HG03108 (cell line): ENCODE data around the gene EMP1.

Source experiments
- ATAC-seq: cut with Tn5 transposase; IDR thresholded peaks from one replicate; pipeline ENCODE4 v1.9.1; 2021; ENCODE audit warnings: moderate library complexity; ENCODE audit not compliant: unreplicated experiment

Gene EMP1

DNA sequence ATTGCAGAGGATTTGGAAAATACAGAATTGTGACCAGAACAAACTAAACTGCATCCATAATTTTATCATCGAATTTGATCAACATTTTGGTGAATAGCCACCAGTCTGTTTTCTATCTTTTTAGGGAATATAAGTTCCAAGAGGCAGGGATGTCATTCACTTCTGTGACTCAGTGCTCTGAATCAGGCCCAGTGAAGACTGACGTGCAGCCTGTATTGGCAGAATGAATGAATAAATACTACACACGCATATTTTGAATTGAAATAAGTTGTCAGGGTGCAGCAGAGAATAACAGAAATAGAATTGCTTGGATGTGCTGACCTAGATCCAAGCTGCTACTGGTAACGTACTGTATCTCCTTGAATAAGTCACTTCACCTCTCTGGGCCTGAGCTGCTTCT, 1.3 kb upstream of the EMP1 start:
- no peak for ATAC-seq

DNA sequence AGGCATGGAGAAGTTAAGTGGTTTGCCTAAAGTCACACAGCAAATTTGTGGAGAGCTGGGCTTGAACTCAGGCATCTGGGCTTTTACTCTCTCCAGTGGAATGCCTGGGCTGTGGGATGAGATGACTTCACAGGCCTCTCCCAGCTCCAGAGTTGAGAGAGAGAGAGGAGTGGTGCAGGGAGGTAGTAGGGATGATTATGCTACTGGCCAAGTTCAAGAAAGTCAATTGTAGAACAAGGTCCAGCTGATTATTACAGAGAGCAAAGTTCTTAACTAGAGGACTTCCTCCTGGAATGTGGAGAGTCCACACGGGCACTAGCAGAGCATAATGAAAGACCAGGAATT, 769 bp upstream of the EMP1 start:
- ATAC-seq, result no peak

DNA sequence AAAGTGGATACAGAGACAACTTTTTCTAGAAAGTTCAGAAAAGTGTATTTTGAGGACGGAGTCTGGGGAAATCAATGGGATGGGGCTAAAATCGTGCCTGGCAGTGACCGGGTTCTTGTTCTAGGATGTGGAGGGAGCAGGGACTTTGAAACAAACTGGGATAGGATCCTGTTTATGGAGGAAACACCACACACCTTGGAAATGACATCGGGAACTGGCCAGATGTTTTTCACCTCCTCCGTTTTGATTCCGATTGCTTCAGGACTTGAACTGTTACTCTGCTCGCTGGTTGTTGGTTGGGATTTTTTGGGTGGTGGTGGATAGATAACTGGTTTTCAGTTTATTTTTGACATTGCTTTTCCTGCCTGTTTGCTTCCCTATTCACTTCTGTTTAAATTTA, 506 bp downstream of the EMP1 start:
- ATAC-seq, result no peak

DNA sequence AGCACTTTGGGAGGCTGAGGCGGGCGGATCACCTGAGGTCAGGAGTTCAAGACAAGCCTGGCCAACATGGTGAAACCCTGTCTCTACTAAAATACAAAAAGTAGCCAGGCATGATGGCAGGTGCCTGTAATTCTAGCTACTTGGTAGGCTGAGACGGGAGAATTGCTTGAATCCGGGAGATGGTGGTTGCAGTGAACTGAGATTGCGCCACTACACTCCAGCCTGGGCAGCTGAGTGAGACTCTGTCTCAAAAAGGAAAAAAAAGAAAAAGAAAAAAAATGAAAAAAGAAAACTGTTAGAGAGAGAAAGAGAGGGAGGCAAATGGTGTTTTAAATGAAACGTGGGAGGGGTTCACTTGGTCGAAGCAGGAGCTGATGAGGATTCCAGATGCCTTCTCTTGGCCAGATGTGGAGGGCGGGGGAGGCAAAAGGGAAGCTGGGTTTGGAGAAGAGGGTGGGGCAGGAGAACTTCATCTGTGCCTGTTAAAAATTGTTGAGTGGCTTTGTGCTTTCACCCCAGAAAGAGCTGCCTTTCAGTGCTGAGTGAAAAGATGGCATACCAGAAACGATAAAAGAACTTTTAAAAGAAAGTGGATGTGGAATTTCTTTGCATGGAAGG, 1.1 kb downstream of the EMP1 start:
- ATAC-seq, result no peak

DNA sequence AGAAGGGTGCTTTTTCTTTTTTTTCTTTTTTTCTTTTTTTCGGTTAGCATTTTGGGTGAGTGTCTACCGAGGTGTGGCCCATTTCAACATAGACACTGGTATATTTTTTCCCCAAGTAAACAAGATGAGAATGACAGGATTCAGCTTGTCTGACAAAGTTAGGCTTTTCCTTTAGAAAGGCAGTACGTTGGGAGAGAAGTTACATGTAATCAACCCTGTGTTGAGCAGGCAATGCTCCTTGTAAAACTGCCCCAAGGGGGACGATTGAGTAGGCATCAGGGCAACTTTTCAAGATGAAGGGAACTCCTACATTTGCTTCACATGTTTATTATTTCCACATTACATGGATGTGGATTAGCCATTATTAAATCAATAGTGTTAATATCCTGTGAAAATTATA, 1.7 kb downstream of the EMP1 start:
- ATAC-seq, result no peak

DNA sequence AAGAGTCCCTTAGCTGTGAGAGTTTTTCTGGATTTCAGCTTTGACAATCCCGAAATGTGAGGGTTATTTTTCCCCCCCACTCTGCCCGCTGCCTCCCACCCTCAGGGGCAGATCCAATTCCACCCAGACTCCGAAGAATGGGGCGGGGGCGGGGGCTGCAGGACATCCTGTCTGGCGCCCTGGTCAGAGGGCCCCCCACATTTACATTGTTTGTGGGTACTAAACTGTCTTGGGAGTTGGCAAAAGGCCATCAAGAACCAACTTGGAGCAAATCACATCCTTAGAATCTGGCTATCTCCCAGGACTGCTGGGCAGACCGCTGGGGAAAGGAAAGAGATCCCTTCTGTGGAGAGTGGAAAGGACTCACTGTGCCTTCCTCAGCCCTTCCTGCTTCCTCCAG, 2.4 kb downstream of the EMP1 start:
- no peak for ATAC-seq

DNA sequence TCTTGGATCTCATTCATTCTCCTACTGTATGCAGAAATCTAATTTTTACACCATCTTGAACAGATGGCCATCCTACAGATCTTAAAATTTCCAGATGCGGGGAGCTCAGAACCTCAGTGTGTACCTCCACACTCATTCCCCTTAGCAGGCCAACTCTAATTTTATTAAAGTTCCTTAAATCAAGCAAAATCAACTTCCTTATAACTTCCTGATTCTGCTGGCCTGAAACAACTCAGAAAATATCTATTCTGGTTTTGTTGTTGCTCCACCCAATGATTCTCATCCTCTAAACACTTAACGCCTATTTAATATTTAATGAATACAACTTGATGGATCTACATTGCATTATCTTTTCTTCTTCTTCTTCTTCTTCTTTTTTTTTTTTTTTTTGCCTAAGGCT, 3.1 kb downstream of the EMP1 start:
- ATAC-seq, result no peak

DNA sequence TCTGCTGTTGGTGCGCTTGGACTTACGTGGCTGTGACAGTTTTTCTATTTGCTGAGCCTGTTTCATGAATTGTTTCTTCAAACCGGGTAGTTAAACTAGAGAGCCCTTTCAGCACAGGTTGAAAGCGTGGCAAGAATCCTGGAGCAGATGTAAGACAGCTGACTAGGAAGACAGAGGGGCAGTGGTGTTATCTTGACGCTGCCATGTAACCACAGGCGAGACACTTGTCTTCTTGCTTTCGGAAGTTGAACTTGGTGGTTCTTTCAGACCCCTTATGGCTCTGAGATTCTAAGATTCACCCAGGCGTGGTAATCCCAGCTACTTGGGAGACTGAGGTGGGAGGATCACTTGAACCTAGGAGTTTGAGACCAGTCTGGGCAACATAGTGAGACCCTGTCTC, 4.3 kb downstream of the EMP1 start:
- ATAC-seq, result no peak

DNA sequence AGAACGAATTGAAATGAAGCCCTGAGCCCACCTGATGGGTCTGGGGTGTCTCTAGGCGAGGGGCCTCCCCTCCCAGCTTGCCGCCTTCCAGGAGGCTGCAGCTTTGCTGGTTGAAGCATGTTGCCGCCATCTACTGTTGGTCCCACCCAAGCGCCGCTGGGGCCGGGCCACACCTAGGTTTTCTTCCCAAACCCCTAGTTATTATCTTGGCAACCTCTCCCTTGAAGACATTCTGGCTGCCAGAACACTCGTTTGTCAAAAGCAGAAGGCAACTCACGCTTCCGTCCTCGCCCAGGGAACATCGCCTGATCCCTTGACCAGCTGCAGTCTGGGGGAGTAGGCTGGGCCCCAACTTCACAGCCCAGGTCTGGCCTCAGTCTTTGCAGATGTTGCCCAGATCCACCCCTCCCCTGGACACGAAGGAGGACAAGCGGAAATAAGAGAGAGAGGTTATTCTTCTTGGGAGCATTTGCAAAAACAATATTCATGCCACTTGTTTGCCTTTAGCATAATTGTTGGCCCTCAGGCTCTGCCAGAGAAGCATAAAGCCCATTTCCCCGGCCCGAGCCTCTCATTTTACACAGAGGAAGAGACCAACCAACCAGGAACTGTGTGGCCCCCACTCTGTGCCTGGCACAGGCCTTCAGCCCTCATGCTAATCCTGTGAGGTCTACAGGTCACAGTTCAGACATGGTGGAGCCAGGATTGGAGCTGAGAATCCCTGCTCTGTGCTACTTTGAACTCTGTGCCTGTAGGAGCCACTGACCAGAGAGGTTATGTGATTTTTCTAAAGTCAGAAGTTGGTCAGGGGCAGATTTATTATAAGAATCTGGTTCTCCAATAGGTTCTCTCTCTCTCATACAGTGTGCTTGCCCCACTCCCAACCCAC, 6.8 kb downstream of the EMP1 start:
- ATAC-seq, result no peak

DNA sequence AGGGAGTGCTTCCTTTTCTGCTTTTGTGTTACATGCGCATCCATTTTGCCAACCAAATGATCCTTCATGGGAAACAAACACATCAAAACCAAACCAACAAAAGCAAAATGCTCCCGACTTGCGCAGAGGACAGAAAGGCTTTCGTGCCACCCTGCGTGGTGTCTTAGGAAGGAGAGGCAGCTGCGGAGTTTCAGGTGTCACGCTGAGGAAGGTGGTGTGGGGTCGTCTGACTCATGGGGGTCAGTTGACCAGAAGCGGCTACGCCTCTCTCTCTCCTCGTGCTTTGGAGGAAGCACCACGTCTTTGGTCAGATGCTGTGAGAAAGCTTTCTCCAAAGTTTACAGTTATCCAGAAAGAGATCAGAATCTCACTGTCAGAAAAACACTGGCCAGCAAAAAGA, 7.9 kb downstream of the EMP1 start:
- no peak for ATAC-seq

DNA sequence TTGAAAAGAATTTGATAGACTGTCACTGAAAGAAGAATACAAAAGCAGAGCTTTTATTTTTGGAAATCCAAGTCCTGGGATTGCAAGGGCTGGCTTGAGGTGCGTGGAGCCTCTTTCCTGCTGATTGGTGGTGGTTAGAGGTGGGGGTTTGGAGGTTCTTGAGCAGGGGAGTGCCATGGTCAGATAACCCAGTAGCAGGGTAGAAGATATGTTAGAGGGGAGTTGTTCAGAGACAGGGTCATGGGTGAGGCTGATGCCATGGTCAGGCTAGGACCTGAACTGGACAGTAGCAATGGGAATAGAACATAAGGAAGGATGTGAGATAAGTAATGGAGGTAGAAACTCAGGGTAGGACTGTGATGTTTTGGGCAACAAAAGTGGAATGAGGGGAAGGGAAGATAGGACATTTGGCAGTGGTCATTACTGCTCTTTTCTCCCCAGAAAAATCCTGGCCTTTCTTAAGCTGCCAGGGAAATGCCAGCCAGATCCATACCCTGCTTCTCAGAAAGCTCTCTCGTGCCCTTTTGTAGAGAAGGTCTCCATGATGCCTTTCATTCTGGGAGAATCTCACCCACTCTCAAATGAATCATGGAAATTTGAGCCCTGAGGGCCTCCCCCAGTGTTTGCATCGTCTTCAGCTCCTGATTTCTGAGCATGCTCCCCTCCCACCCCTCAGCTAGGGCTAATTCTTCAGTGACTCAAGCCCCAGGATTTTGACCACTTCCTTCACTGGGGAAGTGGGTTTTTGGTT, 9.5 kb downstream of the EMP1 start:
- ATAC-seq, result no peak

DNA sequence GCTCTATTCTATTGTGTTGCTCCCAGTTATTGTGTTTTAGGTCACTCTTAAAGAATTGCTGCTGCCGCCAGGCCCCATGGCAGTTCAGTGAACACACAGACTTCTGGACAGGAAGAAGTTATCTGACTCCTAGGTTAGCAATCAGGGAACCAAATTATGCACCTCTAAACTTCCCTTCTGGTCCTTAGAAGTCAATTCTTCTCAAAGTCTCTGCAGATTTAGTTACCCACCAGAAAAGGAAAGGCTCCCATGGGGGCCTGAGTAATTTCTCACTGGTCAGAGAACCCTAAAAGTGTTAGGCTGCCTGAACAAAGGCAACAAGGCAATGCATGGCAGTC, 10.0 kb downstream of the EMP1 start:
- ATAC-seq, result no peak

DNA sequence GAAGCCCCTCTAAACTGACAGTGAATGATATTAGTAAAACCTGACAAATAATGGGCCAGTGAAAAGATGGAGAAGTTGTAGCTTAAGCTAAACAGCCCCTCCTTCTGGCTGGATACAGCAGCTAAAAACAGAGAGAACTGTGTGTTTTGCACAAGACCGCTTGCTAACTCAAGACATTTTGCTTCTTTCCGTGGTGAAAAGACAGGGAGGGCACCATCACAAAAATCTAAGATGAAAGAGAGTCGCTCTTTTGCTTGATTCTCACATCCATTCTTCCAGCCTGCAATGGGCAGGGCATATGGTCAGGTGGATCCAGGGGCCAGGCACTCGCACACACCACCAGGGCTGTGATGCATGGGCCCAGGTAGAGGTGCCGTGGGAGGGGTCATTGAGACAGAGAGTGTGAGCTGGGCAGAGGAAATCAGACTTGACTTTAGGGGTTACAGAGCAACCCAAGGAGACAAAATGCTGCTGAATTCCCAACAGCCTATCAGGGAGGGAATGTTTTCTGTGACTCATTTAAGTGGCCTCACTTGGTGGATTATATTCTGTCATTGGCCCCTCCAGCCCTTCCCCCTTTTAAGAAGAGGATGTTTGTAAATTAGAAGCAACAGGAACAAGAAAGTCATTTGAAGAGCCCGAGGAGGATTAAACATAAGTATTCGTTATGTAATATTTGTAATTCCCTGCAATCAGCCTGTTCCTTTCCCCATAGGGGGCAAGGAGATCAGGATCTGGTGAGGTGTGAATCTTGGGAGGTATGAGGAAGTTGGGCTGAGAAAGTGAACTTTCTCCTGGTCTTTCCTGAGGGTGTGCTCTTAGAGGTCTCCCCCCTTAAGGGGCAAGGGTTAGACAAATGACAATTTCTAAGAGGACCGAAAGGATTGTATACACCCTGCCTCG, 12.3 kb downstream of the EMP1 start:
- no peak for ATAC-seq

DNA sequence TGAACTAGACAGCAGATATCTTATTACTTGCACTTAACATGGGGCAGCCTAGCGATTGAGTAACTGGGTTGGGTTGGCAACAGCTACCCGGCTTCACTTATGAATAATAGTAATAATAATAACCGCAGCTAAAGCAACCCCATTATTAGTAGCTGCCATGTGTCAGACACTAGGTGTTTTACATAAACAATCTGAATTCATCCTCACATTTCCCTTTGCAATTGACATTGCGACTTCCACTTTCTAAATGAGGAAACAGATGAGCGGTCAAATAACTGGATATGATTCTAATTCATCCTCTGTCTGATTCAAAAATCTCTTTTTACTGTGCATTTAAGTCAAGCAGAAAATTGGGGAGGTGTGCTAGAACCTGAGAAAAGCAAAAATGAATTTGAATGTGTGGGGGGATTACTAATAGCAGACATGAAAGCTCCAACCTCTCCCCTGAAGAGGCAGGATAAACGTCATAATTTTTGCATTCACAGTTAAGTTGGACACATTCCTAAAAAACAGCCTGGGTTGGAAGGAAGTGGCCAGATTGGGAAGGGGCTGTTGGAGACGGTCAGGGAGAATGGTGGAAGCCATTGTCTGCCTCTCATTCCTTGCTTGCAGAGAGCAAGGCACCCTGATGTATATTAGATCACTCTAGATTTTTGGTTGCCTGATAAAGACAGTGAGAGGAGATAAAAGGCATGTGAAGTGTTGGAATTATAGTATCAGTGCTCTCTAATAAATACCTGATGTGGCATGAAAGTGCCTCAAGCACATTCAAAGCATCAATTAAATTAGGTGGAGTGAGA, 13.1 kb downstream of the EMP1 start:
- ATAC-seq, result no peak

DNA sequence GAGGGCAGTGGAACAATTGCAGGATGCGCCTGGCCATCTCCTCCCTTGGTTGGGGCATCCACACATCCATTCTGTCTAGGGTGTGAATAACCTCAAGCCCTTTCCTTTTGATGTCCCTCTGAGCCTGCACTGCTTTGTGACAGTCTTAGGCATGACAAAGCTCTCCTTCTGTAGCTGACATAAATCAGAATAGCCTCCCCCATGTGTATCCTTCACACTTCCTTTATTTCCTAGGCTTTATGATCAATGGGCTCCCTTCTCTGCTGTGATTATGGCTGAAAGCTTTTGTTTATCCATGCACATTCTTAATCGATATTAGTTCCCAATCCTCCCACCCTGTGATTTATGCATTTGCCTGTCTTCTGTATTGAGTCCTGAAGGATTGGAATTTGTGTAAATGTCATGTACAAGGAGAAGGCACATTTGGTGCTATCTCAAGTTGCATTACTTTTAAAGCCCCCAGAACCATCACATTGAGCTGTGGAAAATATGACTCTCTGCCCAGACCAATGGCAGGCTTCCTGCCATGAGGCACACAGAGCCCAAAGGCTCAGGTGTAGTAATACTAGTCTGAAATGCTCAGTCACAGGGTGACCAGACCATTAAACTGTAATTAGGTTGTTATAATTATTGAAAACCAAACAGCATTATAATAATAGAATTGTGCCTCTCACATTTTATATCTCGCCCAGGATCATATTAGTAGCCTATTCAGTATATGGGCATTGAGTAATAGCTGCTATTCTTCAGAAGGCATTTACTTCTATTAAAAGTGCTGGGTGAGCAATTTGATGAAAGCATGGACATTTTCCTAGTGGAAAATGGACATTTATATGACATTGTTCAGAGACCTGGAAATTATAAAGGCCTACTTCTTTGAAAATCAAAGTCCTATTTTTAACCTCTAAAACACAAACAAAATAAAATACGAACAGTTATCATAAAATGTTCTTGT, 14.0 kb downstream of the EMP1 start:
- no peak for ATAC-seq

DNA sequence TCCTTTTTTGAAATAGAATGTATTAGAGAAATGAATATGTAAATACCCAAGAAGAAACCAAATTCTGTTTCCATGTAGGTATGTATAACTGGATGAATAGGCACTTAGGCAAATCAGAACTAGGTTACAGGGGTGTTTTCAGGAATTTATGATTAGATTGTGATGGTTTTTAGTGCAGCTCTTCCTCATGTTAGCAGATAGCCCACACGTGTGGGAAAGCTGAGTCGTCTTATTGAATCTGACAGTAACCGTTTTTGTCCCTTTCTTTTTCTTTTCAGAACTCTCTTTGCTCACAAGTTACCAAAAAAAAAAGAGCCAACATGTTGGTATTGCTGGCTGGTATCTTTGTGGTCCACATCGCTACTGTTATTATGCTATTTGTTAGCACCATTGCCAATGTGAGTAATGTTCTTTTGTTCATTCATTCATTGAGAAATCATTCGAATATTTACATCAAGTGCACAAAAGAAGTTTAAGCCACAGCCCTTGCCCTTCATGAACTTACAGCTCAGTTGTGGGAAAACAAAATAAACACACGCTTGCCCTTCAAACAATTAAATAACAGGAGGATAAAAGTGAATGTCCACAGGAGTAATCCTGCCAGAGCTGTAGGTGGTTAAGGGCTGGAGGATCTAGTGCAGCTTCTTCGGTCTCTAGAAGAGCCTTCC, 14.8 kb downstream of the EMP1 start:
- no peak for ATAC-seq

DNA sequence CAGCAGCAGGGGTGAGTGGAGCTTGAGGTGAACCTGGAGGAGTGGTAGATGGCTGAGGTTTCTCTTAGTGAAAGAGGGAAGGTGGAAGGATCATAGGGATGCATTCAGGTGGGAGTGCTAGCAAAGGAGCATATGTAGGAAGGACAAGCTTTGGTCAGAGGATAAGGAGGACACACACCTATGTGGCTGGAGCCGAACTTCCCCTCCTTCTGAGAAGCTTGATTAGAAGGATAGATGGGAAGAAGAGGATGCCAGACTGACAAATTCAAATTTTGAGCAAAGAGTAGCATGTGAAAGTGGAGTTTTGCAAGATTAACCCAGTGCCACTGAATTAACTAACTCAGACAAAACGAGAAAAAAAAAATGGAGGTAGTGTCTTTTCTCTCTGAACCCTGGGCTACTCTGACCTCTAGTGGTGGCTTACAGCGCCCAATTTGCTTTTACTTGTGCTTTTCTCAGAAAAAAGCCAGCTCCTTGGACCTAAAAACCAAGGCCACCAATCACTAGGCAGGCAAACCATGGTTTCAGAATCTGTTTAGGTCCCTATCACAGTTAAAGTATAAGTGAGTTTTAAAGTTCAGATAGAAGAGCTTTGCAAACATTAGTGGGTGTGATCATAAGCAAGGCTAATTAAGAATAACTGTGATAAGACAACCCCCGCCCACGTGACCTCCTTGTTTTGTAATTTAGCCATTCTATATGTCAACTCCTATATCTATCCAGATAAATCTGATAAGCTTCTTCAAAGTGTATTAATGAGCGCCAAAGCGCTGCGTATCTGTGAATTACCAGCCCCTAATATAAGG, 15.5 kb downstream of the EMP1 start:
- no peak for ATAC-seq

DNA sequence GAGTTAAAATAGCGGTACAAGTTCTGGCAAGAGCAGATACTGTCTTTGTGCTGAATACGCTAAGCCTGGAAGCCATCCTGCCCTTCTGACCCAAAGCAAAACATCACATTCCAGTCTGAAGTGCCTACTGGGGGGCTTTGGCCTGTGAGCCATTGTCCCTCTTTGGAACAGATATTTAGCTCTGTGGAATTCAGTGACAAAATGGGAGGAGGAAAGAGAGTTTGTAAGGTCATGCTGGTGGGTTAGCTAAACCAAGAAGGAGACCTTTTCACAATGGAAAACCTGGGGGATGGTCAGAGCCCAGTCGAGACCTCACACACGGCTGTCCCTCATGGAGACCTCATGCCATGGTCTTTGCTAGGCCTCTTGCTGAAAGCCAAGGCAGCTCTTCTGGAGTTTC, 18.5 kb downstream of the EMP1 start:
- no peak for ATAC-seq
